OCI-LY3 (cell line): ENCODE results near the gene CST3.

ENCODE experiments used
- H2AFZ ChIP-seq: fragments of 200-600, 300-600 bp; shearing (Covaris generic); 2 replicates; pipeline ENCODE4 v1.6.0; 2014; ENCODE audit warnings: antibody characterized with exemption, low read depth, low read length
- H3K27ac ChIP-seq: fragments of 200-600, 300-600 bp; sonication (generic); 2 replicates; pipeline ENCODE4 v1.5.1; 2014; ENCODE audit warnings: mild to moderate bottlenecking, low read length, moderate library complexity, mixed read lengths
- H3K27me3 ChIP-seq: fragments of 200-600, 300-600 bp; sonication (generic); 2 replicates; pipeline ENCODE4 v1.6.1; 2014; ENCODE audit warnings: low read depth, low read length, mixed read lengths
- H3K36me3 ChIP-seq: fragments of 200-600, 300-600 bp; sonication (generic); replicated peaks from 2 replicates; pipeline ENCODE3; 2014; ENCODE audit warnings: low read depth, low read length, mixed read lengths
- H3K4me1 ChIP-seq: fragments of 300-600, 200-600 bp; sonication (generic); 2 replicates; pipeline ENCODE4 v1.6.1; 2014; ENCODE audit warnings: low read length, mixed read lengths
- H3K4me2 ChIP-seq: fragments of 200-600, 300-600 bp; sonication (generic); 2 replicates; pipeline ENCODE4 v1.6.1; 2014; ENCODE audit warnings: low read length, mixed read lengths
- H3K4me3 ChIP-seq: fragments of 300-600, 200-600 bp; sonication (generic); 2 replicates; pipeline ENCODE4 v1.5.1; 2014; ENCODE audit warnings: antibody characterized with exemption, mild to moderate bottlenecking, low read length, moderate library complexity
- H3K79me2 ChIP-seq: fragments of 300-600, 200-600 bp; shearing (Covaris generic); 2 replicates; pipeline ENCODE4 v1.6.1; 2014; ENCODE audit warnings: mild to moderate bottlenecking, low read length, mixed read lengths
- H3K9ac ChIP-seq: fragments of 300-600, 200-600 bp; shearing (Covaris generic); 2 replicates; pipeline ENCODE4 v1.6.0; 2014; ENCODE audit warnings: mild to moderate bottlenecking, low read length, moderate library complexity
- H3K9me3 ChIP-seq: fragments of 200-600, 300-600 bp; shearing (Covaris generic); 2 replicates; pipeline ENCODE4 v1.6.1; 2014; ENCODE audit warnings: low read length, mixed read lengths; ENCODE audit not compliant: insufficient read depth
- H4K20me1 ChIP-seq: fragments of 200-600, 300-600 bp; sonication (generic); 2 replicates; pipeline ENCODE4 v1.6.1; 2016; ENCODE audit warnings: low read length, mixed read lengths; ENCODE audit not compliant: insufficient read depth
- CTCF ChIP-seq: fragments of 200-600, 300-600 bp; sonication (generic); IDR thresholded peaks from 2 replicates; pipeline ENCODE4 v1.5.1; 2014; ENCODE audit warnings: antibody characterized with exemption, low read length, low read depth
- EZH2phosphoT487 ChIP-seq: fragments of 200-600 bp; shearing (Covaris generic); IDR thresholded peaks from 2 replicates; pipeline ENCODE4 v1.6.1; 2018; ENCODE audit warnings: antibody characterized with exemption, mixed run types, low read depth

The CST3 gene

DNA sequence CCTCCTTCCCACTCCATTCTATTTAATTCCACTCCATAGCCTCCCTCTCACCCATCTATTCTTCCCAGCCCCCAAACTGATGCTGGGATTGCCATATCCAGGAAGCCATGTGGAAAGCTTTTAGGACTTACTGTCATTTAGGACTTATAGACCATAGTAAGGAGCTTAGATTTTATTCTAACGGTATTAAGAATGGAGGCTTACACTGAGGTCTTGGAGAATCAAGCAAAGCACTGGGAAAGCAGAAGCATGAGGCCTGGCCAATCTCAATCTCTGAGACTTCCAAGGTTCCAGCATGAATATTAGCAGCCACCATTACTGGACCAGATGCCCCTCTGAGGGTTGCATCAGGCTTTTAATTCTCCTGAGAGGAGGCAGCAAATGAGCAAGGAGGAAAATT is 33.4 kb downstream of the CST3 start:
- H4K20me1 ChIP-seq: no peaks in the 10 kb centered on the region
- no peak overlapping the region for H3K9ac ChIP-seq
- H3K27me3 ChIP-seq: peaks cover 45% of the 10 kb centered on the region
- no peaks in the 10 kb centered on the region for H3K36me3 ChIP-seq
- H3K4me3 ChIP-seq: no peak overlapping the region
- no peaks in the 10 kb centered on the region for H3K9me3 ChIP-seq
- TF ChIP-seq CTCF: no peak
- TF ChIP-seq EZH2phosphoT487: no peak
- peaks cover 4% of the 10 kb centered on the region; the same call in 1 of the 2 replicates for H3K4me1 ChIP-seq
- no peak overlapping the region for H3K4me2 ChIP-seq
- H2AFZ ChIP-seq: no peak overlapping the region
- no peak overlapping the region for H3K27ac ChIP-seq
- H3K79me2 ChIP-seq: no peaks in the 10 kb centered on the region

GRCh38 chr20:23603321-23603720 is 34.4 kb downstream of the CST3 start:
- Histone ChIP-seq H3K9me3 (no peaks in the 10 kb centered on the region), H4K20me1 (no peaks in the 10 kb centered on the region), H3K36me3 (no peaks in the 10 kb centered on the region), H3K79me2 (no peaks in the 10 kb centered on the region), H3K4me2 (no peak overlapping the region), H2AFZ (no peak overlapping the region), H3K4me3 (no peak overlapping the region), H3K4me1 (peaks cover 4% of the 10 kb centered on the region; the same call in 1 of the 2 replicates), H3K27me3 (peaks cover 48% of the 10 kb centered on the region), H3K27ac (no peak overlapping the region), H3K9ac (no peak overlapping the region)
- no peak for TF ChIP-seq CTCF

- H4K20me1 ChIP-seq: no peaks in the 10 kb centered on the region
- no peaks in the 10 kb centered on the region for H3K9me3 ChIP-seq
- no peak overlapping the region for H3K4me2 ChIP-seq
- no peak overlapping the region for H3K9ac ChIP-seq
- no peaks in the 10 kb centered on the region for H3K36me3 ChIP-seq
- H3K4me3 ChIP-seq: no peak overlapping the region
- peaks cover 52% of the 10 kb centered on the region for H3K27me3 ChIP-seq
- H2AFZ ChIP-seq: no peak overlapping the region
- peaks cover 4% of the 10 kb centered on the region; the same call in 1 of the 2 replicates for H3K4me1 ChIP-seq
- TF ChIP-seq CTCF (no peak), EZH2phosphoT487 (no peak)
- no peaks in the 10 kb centered on the region for H3K79me2 ChIP-seq
- H3K27ac ChIP-seq: no peak overlapping the region
Observed at GRCh38 chr20:23602699-23603098, 35.1 kb downstream of the CST3 start.

DNA sequence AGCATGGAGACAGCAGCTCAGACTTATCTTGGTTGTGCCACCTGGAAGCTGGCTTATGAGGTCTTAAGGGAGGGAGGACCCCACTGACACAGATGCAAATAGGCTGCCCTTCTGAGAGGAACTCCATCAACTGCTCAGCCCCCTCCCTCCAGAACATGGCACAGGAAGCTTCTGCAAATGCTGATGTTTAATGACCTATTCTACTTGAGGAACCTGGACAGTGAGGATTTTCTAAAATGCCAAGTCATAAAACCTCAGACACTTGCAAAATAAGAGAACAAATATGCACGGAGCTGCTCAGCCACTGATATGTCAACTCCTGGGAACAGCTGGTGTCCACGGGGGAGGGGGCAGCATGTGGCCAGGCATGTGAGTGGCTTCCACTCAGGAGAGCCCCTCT is 35.5 kb downstream of the CST3 start:
- H3K4me1 ChIP-seq: peaks cover 4% of the 10 kb centered on the region; the same call in 1 of the 2 replicates
- no peaks in the 10 kb centered on the region for H3K79me2 ChIP-seq
- no peak overlapping the region for H3K27ac ChIP-seq
- H3K9me3 ChIP-seq: no peaks in the 10 kb centered on the region
- H3K9ac ChIP-seq: no peak overlapping the region
- no peak overlapping the region for H3K4me2 ChIP-seq
- TF ChIP-seq EZH2phosphoT487: no peak
- TF ChIP-seq CTCF: no peak
- no peak overlapping the region for H3K4me3 ChIP-seq
- peaks cover 57% of the 10 kb centered on the region for H3K27me3 ChIP-seq
- no peak overlapping the region for H2AFZ ChIP-seq
- no peaks in the 10 kb centered on the region for H4K20me1 ChIP-seq
- H3K36me3 ChIP-seq: no peaks in the 10 kb centered on the region
